ENCODE data around the gene NGFR. TPM values are rescaled to one million over a fixed set of nuclear protein-coding genes. Genes with fewer than 3 reads are reported as not detected.

Gene NGFR
- total RNA-seq, 1 donor from 2014 or later = 4.5 TPM

- no peaks in the 10 kb centered on the region for H3K9me3 Mint-ChIP-seq (ENCODE audit: unreplicated experiment)
- peak overlapping the region; percentile 13 for H3K4me3 Mint-ChIP-seq (ENCODE audit: unreplicated experiment)
- no peaks in the 10 kb centered on the region for H3K36me3 Mint-ChIP-seq (ENCODE audit: low read depth, unreplicated experiment)
- H3K4me1 Mint-ChIP-seq (ENCODE audit: unreplicated experiment) = no peaks in the 10 kb centered on the region
- no peak for TF ChIP-seq CTCF (IDR thresholded peaks at IDR 0.05; ENCODE audit: unreplicated experiment)
- no peak for DNase-seq (ENCODE audit: low spot score)
- peak overlapping the region; percentile 20 for H3K27ac Mint-ChIP-seq (ENCODE audit: unreplicated experiment)
- H3K27me3 Mint-ChIP-seq (ENCODE audit: unreplicated experiment) = peaks cover 15% of the 10 kb centered on the region
Measured at GRCh38 chr17:49456183-49456965, 38.7 kb upstream of the NGFR start.

GRCh38 chr17:49457564-49458535 is 37.2 kb upstream of the NGFR start:
- no peak for TF ChIP-seq CTCF (IDR thresholded peaks at IDR 0.05; ENCODE audit: unreplicated experiment)
- Mint-ChIP-seq H3K4me1 (ENCODE audit: unreplicated experiment) (no peaks in the 10 kb centered on the region), H3K4me3 (ENCODE audit: unreplicated experiment) (no peak overlapping the region), H3K36me3 (ENCODE audit: low read depth, unreplicated experiment) (no peaks in the 10 kb centered on the region), H3K27me3 (ENCODE audit: unreplicated experiment) (peaks cover 16% of the 10 kb centered on the region), H3K9me3 (ENCODE audit: unreplicated experiment) (no peaks in the 10 kb centered on the region), H3K27ac (ENCODE audit: unreplicated experiment) (no peak overlapping the region)
- no peak for DNase-seq (ENCODE audit: low spot score)

- Mint-ChIP-seq H3K27me3 (ENCODE audit: unreplicated experiment) (peaks cover 10% of the 10 kb centered on the region), H3K27ac (ENCODE audit: unreplicated experiment) (no peak overlapping the region), H3K4me1 (ENCODE audit: unreplicated experiment) (no peaks in the 10 kb centered on the region), H3K36me3 (ENCODE audit: low read depth, unreplicated experiment) (peaks cover 4% of the 10 kb centered on the region), H3K4me3 (ENCODE audit: unreplicated experiment) (no peak overlapping the region), H3K9me3 (ENCODE audit: unreplicated experiment) (no peaks in the 10 kb centered on the region)
- DNase-seq (ENCODE audit: low spot score) = no peak
- TF ChIP-seq CTCF (IDR thresholded peaks at IDR 0.05; ENCODE audit: unreplicated experiment) = no peak
Measured at GRCh38 chr17:49459401-49459984, 35.6 kb upstream of the NGFR start.

- no peak for TF ChIP-seq CTCF (IDR thresholded peaks at IDR 0.05; ENCODE audit: unreplicated experiment)
- no peaks in the 10 kb centered on the region for H3K4me1 Mint-ChIP-seq (ENCODE audit: unreplicated experiment)
- peaks cover 8% of the 10 kb centered on the region for H3K27me3 Mint-ChIP-seq (ENCODE audit: unreplicated experiment)
- H3K9me3 Mint-ChIP-seq (ENCODE audit: unreplicated experiment) = no peaks in the 10 kb centered on the region
- no peak overlapping the region for H3K4me3 Mint-ChIP-seq (ENCODE audit: unreplicated experiment)
- H3K27ac Mint-ChIP-seq (ENCODE audit: unreplicated experiment) = no peak overlapping the region
- no peak for DNase-seq (ENCODE audit: low spot score)
- H3K36me3 Mint-ChIP-seq (ENCODE audit: low read depth, unreplicated experiment) = peaks cover 4% of the 10 kb centered on the region
Measured at GRCh38 chr17:49460401-49460800, 34.7 kb upstream of the NGFR start.

Measured in endothelial cell (in vitro differentiated cells).